HCT116 (cell line): ENCODE measurements around the gene PAK1IP1. TPM values are rescaled to one million over a fixed set of nuclear protein-coding genes. Genes with fewer than 3 reads are reported as not detected.

Experiments
- ATAC-seq: fragments of 200-7000 bp; cut with Tn5 transposase; 2 replicates; pipeline ENCODE4 v1.9.1; 2020; ENCODE audit warnings: mild to moderate bottlenecking, moderate library complexity
- BruUV-seq: library from RNA; stranded (reverse); fragments of 400-500 nt; replicated peaks from 2 replicates; lab custom pipeline; 2021; lab: Mats Ljungman, UMichigan
- CTCF ChIA-PET: fragments of 300-600 bp; sonication (Branson Sonifier 250); formaldehyde crosslinking; loops from one replicate; lab custom pipeline; 2021; ENCODE audit warnings: antibody characterized with exemption; lab: Charles Lee
- POLR2A ChIA-PET: fragments of 300-600, 350-600 bp; sonication (Branson Sonifier 250); formaldehyde crosslinking; loops from one replicate; lab custom pipeline; 2021; ENCODE audit warnings: antibody characterized with exemption; lab: Charles Lee
- RAD21 ChIA-PET, 2 experiments: fragments of 300-600 bp; sonication (Branson Sonifier 250); formaldehyde crosslinking; loops; one replicate each; lab custom pipeline; 2023; ENCODE audit warnings: low total read pairs in 2 of 2; ENCODE audit not compliant: uncharacterized antibody in 2 of 2, unreplicated experiment in 2 of 2, low non-redundant PET in 1 of 2; lab: Charles Lee
- DNase-seq: peaks from one replicate; pipeline ENCODE4 v3.0.0-alpha.2; 2010; ENCODE audit warnings: low read depth, low spot score
- H2AFZ ChIP-seq: fragments of 200-600 bp; shearing (Covaris generic), sonication (generic); 2 replicates; pipeline ENCODE4 v1.6.1; 2017; ENCODE audit warnings: low read depth, mixed run types, mixed read lengths, antibody characterized with exemption, low read length; ENCODE audit not compliant: poor library complexity, severe bottlenecking
- H3K27ac ChIP-seq: 2 replicates; pipeline ENCODE4 v1.5.1; 2012; ENCODE audit warnings: low read depth, low read length
- H3K27me3 ChIP-seq: fragments of 200-600 bp; sonication (generic); 2 replicates; pipeline ENCODE4 v1.6.1; 2016; ENCODE audit warnings: mixed run types, low read length, mixed read lengths; ENCODE audit not compliant: insufficient read depth
- H3K36me3 ChIP-seq, 2 experiments: fragments of 200-500 bp in 1 of 2; fragments of 200-600 bp in 1 of 2; sonication (Bioruptor generic) in 1 of 2; sonication (generic) in 1 of 2; 2 replicates each; pipeline versions ENCODE4 v1.5.1 to v1.6.1; 2014 to 2016; ENCODE audit warnings: low read length in 2 of 2, inconsistent platforms in 1 of 2, mixed read lengths in 1 of 2, mixed run types in 1 of 2; ENCODE audit not compliant: insufficient read depth in 2 of 2, control insufficient read depth in 1 of 2
- H3K4me1 ChIP-seq, 2 experiments: fragments of 200-600 bp in 1 of 2; sonication (generic) in 1 of 2; 2 replicates each; pipeline versions ENCODE4 v1.5.1 to v1.6.1; 2012 to 2017; ENCODE audit warnings: low read length in 2 of 2, inconsistent platforms in 1 of 2, mild to moderate bottlenecking in 1 of 2, mixed read lengths in 1 of 2, mixed run types in 1 of 2, moderate library complexity in 1 of 2; ENCODE audit not compliant: insufficient read depth in 2 of 2, control insufficient read depth in 1 of 2
- H3K4me2 ChIP-seq: fragments of 200-600 bp; sonication (generic); 2 replicates; pipeline ENCODE4 v1.6.1; 2017; ENCODE audit warnings: mixed run types, low read length, mixed read lengths
- H3K4me3 ChIP-seq, 2 experiments: fragments of 200-600 bp in 1 of 2; sonication (generic) in 1 of 2; replicated peaks in 1 of 2; 2 replicates each; pipeline ENCODE4 v1.5.1; 2011 to 2016; ENCODE audit warnings: low read length in 2 of 2, control low read depth in 1 of 2, low read depth in 1 of 2, mild to moderate bottlenecking in 1 of 2, mixed read lengths in 1 of 2, mixed run types in 1 of 2
- H3K79me2 ChIP-seq: fragments of 200-600 bp; sonication (generic); 2 replicates; pipeline ENCODE4 v1.6.1; 2017; ENCODE audit warnings: mild to moderate bottlenecking, mixed run types, low read length, moderate library complexity, mixed read lengths; ENCODE audit not compliant: insufficient read depth
- H3K9ac ChIP-seq: fragments of 200-600 bp; sonication (generic); 2 replicates; pipeline ENCODE4 v1.6.1; 2016; ENCODE audit warnings: low read length, mixed read lengths
- H3K9me2 ChIP-seq: fragments of 200-600 bp; sonication (generic), shearing (Covaris generic); 2 replicates; pipeline ENCODE4 v1.6.1; 2017; ENCODE audit warnings: mixed run types, mild to moderate bottlenecking, moderate library complexity; ENCODE audit not compliant: insufficient read depth
- H3K9me3 ChIP-seq, 2 experiments: fragments of 200-500 bp in 1 of 2; fragments of 200-600 bp in 1 of 2; sonication (Bioruptor generic) in 1 of 2; sonication (generic) in 1 of 2; 2 replicates each; pipeline ENCODE4 v1.6.1; 2014 to 2017; ENCODE audit warnings: low read length in 2 of 2, mixed read lengths in 2 of 2, inconsistent platforms in 1 of 2, low read depth in 1 of 2, mild to moderate bottlenecking in 1 of 2, mixed run types in 1 of 2, moderate library complexity in 1 of 2; ENCODE audit not compliant: control insufficient read depth in 1 of 2, insufficient read depth in 1 of 2
- H4K20me1 ChIP-seq: fragments of 200-600 bp; sonication (generic), shearing (Covaris generic); 2 replicates; pipeline ENCODE4 v1.6.1; 2017; ENCODE audit warnings: mixed run types, mild to moderate bottlenecking, moderate library complexity; ENCODE audit not compliant: insufficient read depth
- CBX3 ChIP-seq: IDR thresholded peaks from 2 replicates; pipeline ENCODE4 v1.6.1; 2012; ENCODE audit warnings: low read depth
- CEBPB ChIP-seq: IDR thresholded peaks from 2 replicates; pipeline ENCODE4 v1.6.1; 2012; ENCODE audit warnings: low read depth
- EGR1 ChIP-seq: IDR thresholded peaks from 2 replicates; pipeline ENCODE4 v1.6.1; 2012; ENCODE audit warnings: low read depth
- EZH2 ChIP-seq: fragments of 200-600 bp; sonication (generic); IDR thresholded peaks from 2 replicates; pipeline ENCODE4 v1.6.1; 2017; ENCODE audit warnings: antibody characterized with exemption, mixed run types
- EZH2phosphoT487 ChIP-seq: fragments of 200-600 bp; IDR thresholded peaks from 2 replicates; pipeline ENCODE4 v1.6.1; 2018; ENCODE audit warnings: antibody characterized with exemption, borderline replicate concordance
- FOSL1 ChIP-seq: IDR thresholded peaks from 2 replicates; pipeline ENCODE4 v1.6.1; 2012; ENCODE audit warnings: low read depth
- JUND ChIP-seq: IDR thresholded peaks from 2 replicates; pipeline ENCODE4 v1.6.1; 2012
- POLR2AphosphoS5 ChIP-seq: IDR thresholded peaks from 2 replicates; pipeline ENCODE4 v1.6.1; 2011; ENCODE audit warnings: mild to moderate bottlenecking, low read depth, low read length, moderate library complexity
- REST ChIP-seq: IDR thresholded peaks from 2 replicates; pipeline ENCODE4 v1.6.1; 2012; ENCODE audit warnings: low read depth
- TCF7L2 ChIP-seq: IDR thresholded peaks from 2 replicates; pipeline ENCODE4 v1.7.0; 2011; ENCODE audit warnings: borderline replicate concordance, inconsistent platforms; ENCODE audit not compliant: insufficient read depth, insufficient read length; ENCODE audit errors: extremely low read depth
- YY1 ChIP-seq: IDR thresholded peaks from 2 replicates; pipeline ENCODE4 v1.6.1; 2011; ENCODE audit warnings: low read length, low read depth, moderate library complexity, mild to moderate bottlenecking; ENCODE audit not compliant: insufficient replicate concordance; ENCODE audit errors: extremely low read depth
- ZBTB33 ChIP-seq: IDR thresholded peaks from 2 replicates; pipeline ENCODE4 v1.6.1; 2011; ENCODE audit warnings: mild to moderate bottlenecking, low read length, moderate library complexity; ENCODE audit not compliant: insufficient replicate concordance; ENCODE audit errors: extremely low read depth
- intact Hi-C: fragments of 100-400 bp; cut with micrococcal nuclease; formaldehyde crosslinking; loops from 2 replicates; pipeline ENCODE4 v1.10.0; 2022
- total RNA-seq: library from RNA; stranded (reverse); gene quantifications from one replicate; pipeline ENCODE4 v1.2.1, GENCODE V29; 2021; ENCODE audit not compliant: unreplicated experiment
- TF ChIP-seq, protein P1 (sequence below): IDR thresholded peaks from 2 replicates; pipeline ENCODE4 v1.6.1; 2012

PAK1IP1 gene
- total RNA-seq, 1 experiment from 2014 or later: 24.3 TPM

GRCh38 chr6:10676403-10676802 is 18.4 kb upstream of the PAK1IP1 start:
- TF ChIP-seq, protein P1, sequence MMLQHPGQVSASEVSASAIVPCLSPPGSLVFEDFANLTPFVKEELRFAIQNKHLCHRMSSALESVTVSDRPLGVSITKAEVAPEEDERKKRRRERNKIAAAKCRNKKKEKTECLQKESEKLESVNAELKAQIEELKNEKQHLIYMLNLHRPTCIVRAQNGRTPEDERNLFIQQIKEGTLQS: no peak
- no peak for TF ChIP-seq EGR1
- no peak for TF ChIP-seq TCF7L2
- no peak for TF ChIP-seq YY1
- TF ChIP-seq REST: no peak
- no peak for TF ChIP-seq POLR2AphosphoS5
- no peak for TF ChIP-seq ZBTB33
- no peak for TF ChIP-seq FOSL1
- TF ChIP-seq EZH2: no peak
- TF ChIP-seq CEBPB: no peak
- no peak for TF ChIP-seq CBX3
- TF ChIP-seq EZH2phosphoT487: no peak
- TF ChIP-seq JUND: no peak
- no peaks in the 10 kb centered on the region for H3K36me3 ChIP-seq
- H3K4me2 ChIP-seq: no peak overlapping the region
- H3K9me3 ChIP-seq: no peaks in the 10 kb centered on the region
- H2AFZ ChIP-seq: no peak overlapping the region
- no peaks in the 10 kb centered on the region for H3K4me1 ChIP-seq
- intact Hi-C loops: no loop called here
- H3K27ac ChIP-seq: no peak overlapping the region
- no peak overlapping the region for H3K9ac ChIP-seq
- ChIA-PET RAD21 (no interaction called here), CTCF (no interaction called here), POLR2A (no interaction called here)
- no peaks in the 10 kb centered on the region for H3K9me2 ChIP-seq
- DNase-seq (no peak), ATAC-seq (no peak)
- no peaks in the 10 kb centered on the region for H3K79me2 ChIP-seq
- H3K4me3 ChIP-seq: no peak overlapping the region
- no peaks in the 10 kb centered on the region for H3K27me3 ChIP-seq
- no peaks in the 10 kb centered on the region for H4K20me1 ChIP-seq
- BruUV-seq: no TSS peak
